ENCODE data around the gene PTPN5. TPM values are rescaled to one million over a fixed set of nuclear protein-coding genes. Genes with fewer than 3 reads are reported as not detected.

The PTPN5 gene
- total RNA-seq, 2 experiments from 2014 or later: not detected

DNA sequence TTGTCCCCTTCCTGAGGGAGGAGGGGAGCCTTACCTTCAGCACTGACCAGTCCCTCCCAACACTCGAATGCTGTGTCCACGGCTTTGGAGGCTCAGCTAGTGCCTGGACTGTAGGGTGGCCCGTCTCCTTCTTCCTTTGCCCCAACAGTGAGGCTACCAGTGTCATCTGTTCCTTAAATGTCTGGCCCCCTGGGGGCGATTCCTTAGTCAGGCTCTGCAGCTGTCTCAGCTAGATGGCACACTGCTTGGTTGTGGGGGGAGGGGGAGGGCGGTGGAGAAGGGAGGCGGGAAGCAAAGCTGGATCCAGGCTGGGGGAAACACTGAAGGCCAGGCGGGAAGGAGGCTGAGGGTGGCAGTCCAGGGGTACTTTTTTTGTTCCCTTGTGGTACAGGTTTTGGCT lies 65.6 kb downstream of the PTPN5 start, which contains the start of gene IGSF22:
Gene IGSF22 (minus strand): TSS at position 149 of the 400 bp plus-strand sequence. CDS start 1,952 bp downstream, outside the sequence.
- Mint-ChIP-seq H3K4me3 (no peak within 1 kb of the TSS), H3K4me1 (peaks cover 7% of the 10 kb centered on the region), H3K27me3 (no peaks in the 10 kb centered on the region), H3K36me3 (no peaks in the 10 kb centered on the region), H3K27ac (no peak within 1 kb of the TSS), H3K9me3 (no peaks in the 10 kb centered on the region)
- POLR2A ChIA-PET: no interaction called here
- ATAC-seq (ENCODE audit: low read depth): no peak
- DNase-seq: no peak

DNA sequence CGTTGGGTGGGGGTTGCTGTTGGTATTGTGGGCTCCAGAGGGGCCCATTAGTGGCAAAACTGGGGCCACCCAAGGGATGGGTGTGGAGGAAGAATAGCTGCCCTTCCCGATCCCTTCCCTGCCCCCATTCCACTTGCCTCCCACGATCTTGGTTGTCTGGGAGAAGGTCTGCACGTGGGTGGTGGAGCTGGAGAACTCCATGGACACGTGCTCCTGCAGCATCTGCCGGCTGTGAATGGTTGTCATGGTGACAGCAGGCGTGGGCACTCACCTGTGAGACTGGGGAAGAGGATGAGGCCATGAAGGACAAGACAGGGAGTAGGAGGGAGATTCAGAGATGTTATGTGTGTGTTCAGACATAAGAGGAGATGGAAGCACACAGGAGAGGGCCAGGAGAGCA lies 67.6 kb downstream of the PTPN5 start:
- no peak for DNase-seq
- Mint-ChIP-seq H3K9me3 (no peaks in the 10 kb centered on the region), H3K27ac (no peak overlapping the region), H3K27me3 (peaks cover 4% of the 10 kb centered on the region), H3K4me1 (peaks cover 7% of the 10 kb centered on the region), H3K36me3 (no peaks in the 10 kb centered on the region), H3K4me3 (no peak overlapping the region)
- POLR2A ChIA-PET: no interaction called here
- no peak for ATAC-seq (ENCODE audit: low read depth)

DNA sequence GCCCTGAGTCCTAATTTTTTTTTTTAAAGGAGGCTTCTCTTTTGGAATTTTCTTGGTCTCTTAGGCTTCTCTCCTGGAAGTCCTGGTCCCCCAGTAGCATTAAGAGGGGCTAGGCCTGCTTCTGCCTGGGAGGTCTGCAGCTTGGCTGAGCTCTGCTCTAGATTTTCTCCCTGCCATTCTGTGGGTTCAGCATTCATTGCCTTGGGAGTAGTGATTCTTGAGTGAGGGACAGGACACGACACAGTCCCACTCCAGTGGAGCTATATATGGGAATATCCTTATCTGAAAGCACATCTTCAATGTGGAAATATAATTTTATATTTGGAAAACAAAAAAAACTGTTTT lies 69.3 kb downstream of the PTPN5 start:
- ATAC-seq (ENCODE audit: low read depth): no peak
- Mint-ChIP-seq H3K4me3 (peak overlapping the region; percentile 93), H3K27ac (no peak overlapping the region), H3K36me3 (no peaks in the 10 kb centered on the region), H3K9me3 (no peaks in the 10 kb centered on the region), H3K4me1 (peaks cover 6% of the 10 kb centered on the region), H3K27me3 (peaks cover 6% of the 10 kb centered on the region)
- DNase-seq: no peak
- POLR2A ChIA-PET: interaction anchor here (1.6 kb wide), 1 partner anchor 196 kb away, joined by 9 read pairs; the partner anchor contains the start of gene TSG101

DNA sequence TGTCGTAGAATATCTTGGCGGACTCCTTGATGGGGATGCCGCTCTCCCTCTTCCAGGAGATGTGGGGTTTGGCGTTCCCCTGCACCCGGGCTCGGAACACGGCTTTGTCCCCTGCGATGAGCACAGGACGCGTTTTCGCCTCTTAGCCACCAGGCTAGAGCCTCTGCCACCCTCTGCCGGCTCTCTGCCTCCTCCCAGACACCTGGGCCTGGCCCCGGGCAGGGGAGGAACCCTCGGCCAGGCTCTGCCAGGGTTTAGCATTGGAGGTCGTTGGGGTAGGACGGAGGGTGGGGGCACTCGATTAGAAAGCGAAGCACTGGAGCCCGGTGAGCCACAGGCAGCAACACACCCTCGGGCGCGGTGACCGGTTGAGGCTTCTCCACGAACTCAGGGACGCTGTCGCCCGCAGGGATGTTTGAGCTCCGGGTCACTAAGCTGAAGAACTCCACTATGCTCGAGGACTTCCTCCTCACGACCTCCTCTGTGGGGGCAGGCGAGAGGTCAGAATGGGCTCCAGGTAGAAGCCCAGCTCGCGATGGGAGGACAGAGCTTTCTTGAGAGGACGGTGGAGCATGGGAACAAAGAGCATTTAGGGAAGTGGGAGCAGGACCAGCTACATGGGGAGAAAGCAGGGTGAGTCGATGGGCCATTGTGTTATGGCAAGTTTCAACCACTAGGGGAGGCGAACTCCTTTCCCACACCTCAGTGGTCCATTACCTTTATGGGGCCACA lies 69.9 kb downstream of the PTPN5 start:
- Mint-ChIP-seq H3K27ac (peak overlapping the region; percentile 69), H3K9me3 (no peaks in the 10 kb centered on the region), H3K27me3 (peaks cover 6% of the 10 kb centered on the region), H3K4me1 (peaks cover 6% of the 10 kb centered on the region), H3K36me3 (no peaks in the 10 kb centered on the region), H3K4me3 (peak overlapping the region; percentile 93)
- POLR2A ChIA-PET: interaction anchor here (0.6 to 1.6 kb wide), 2 partner anchors 195 to 308 kb away, joined by 3 to 9 read pairs; partner anchors contain the start of gene TSG101
- ATAC-seq (ENCODE audit: low read depth): peak; percentile 56
- DNase-seq: peak; percentile 62

DNA sequence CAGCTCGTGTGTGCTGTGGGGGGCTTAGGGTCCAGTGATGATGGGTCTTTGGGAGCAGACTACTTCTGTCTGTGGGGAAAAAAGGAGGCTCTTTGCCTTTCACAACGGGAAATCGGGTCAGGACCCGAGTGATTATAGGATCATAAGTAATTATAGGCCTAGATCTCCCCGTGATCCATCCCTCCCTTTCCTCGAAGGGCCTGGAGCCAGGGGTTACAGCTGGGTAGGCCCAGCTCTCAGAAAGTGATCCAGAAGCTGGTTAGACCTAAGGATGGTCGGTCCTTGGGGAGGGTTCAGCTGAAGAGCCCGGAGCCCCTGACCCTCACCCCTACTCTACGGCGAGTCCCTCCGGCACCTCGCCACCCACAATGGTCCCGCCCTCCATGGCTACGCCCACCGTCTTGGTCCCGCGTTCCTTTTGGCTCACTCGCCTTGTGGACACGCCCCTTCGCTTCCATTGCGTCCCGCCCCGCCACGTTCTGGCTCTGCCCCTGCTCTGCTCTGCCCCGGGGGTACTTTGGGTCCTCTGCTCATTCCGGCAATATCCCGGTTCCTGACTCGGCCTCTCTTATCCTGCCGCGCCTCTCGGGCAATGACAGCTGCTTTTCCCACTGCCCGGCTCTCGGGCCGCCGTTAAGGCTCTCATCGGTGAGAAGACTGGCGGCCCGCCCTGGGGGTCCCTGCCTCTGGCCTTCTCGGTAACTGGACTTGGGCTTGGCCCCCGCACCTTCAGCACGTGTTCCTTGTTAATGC lies 70.6 kb downstream of the PTPN5 start:
- H3K27me3 Mint-ChIP-seq: peaks cover 6% of the 10 kb centered on the region
- POLR2A ChIA-PET: interaction anchor here (1.6 kb wide), 1 partner anchor 194 kb away, joined by 9 read pairs; the partner anchor contains the start of gene TSG101
- no peaks in the 10 kb centered on the region for H3K36me3 Mint-ChIP-seq
- DNase-seq: peak; percentile 80
- no peak overlapping the region for H3K27ac Mint-ChIP-seq
- peak; percentile 91 for ATAC-seq (ENCODE audit: low read depth)
- H3K9me3 Mint-ChIP-seq: no peaks in the 10 kb centered on the region
- H3K4me3 Mint-ChIP-seq: peak overlapping the region; percentile 93
- H3K4me1 Mint-ChIP-seq: peaks cover 6% of the 10 kb centered on the region

DNA sequence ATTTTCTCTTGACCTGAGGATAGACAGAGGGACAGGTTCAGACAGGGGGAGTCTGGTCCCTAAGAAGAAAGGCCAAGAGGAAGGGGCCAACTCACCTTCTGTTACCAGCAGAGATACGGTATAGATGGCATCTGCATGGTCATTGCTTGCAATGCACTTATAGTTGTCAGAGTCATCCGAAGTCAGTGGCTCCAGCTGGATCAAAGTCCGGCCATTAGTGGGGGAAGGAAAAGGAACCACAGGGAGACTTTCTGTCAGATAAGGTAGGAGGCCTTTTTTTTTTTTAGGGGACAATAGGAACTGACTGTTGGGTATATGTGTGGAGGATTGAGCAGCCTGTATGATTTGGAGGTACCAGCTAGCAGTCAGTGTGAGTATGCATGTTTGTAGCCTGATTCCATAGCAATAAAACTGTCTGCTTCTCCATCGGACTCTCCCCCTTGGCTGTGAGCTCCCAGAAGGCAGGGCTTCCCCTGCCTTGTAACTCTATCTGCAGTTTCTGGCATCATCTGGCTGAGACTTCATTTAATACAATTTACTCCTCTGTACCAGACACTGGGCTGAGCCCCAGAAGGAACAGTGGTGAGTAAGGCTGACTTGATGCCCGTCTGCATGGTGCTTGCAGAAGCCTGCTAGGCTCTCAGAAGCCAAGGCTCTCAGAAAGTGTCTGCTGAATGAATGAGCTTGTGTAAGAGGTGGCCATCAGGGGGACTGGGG lies 71.3 kb downstream of the PTPN5 start:
- DNase-seq: no peak
- POLR2A ChIA-PET: interaction anchor here (1.0 kb wide), 1 partner anchor 326 kb away, joined by 3 read pairs; the partner anchor contains the start of gene LDHA
- no peaks in the 10 kb centered on the region for H3K9me3 Mint-ChIP-seq
- H3K4me3 Mint-ChIP-seq: peak overlapping the region; percentile 93
- H3K4me1 Mint-ChIP-seq: peaks cover 6% of the 10 kb centered on the region
- peaks cover 6% of the 10 kb centered on the region for H3K27me3 Mint-ChIP-seq
- ATAC-seq (ENCODE audit: low read depth): no peak
- H3K36me3 Mint-ChIP-seq: no peaks in the 10 kb centered on the region
- no peak overlapping the region for H3K27ac Mint-ChIP-seq

DNA sequence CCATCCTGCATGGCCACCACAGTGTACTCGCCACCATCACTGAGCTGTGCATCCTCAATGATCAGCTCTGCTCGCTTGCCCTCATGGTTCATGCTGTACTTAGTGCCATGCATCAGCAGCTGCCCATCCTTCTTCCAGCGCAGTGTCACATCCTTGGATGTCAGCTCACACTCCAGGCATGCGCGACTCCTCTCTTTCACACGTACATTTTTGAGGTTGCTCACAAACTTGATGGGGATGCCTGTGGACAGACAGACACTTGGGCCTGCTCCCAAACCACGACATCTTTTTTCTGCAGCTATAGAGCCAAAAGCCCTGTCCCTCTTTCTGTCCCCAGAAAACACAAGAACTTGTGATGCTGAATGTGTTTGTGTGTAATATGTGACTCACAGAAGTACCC lies 76.1 kb downstream of the PTPN5 start:
- no peaks in the 10 kb centered on the region for H3K4me1 Mint-ChIP-seq
- H3K9me3 Mint-ChIP-seq: no peaks in the 10 kb centered on the region
- no peak for DNase-seq
- no peak for ATAC-seq (ENCODE audit: low read depth)
- H3K4me3 Mint-ChIP-seq: no peak overlapping the region
- no peaks in the 10 kb centered on the region for H3K36me3 Mint-ChIP-seq
- no peak overlapping the region for H3K27ac Mint-ChIP-seq
- H3K27me3 Mint-ChIP-seq: peaks cover 6% of the 10 kb centered on the region
- POLR2A ChIA-PET: no interaction called here

DNA sequence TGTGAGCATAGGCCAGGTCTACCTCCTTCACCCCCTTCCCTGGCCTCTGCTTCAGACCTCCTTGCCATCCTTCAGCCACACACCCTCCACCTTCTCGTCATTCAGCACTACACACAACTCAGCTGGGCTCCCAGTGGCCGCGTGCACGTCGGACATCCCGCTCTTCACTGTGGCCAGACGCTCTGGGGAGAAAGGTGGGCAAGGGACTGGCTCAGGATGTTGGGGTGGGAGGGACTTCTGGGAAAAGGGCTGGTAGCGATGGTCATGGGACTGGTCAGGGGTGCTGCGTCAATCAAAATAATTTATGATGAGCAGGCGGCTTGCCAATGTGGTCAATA lies 77.2 kb downstream of the PTPN5 start:
- POLR2A ChIA-PET: no interaction called here
- ATAC-seq (ENCODE audit: low read depth): no peak
- peaks cover 3% of the 10 kb centered on the region for H3K27me3 Mint-ChIP-seq

DNA sequence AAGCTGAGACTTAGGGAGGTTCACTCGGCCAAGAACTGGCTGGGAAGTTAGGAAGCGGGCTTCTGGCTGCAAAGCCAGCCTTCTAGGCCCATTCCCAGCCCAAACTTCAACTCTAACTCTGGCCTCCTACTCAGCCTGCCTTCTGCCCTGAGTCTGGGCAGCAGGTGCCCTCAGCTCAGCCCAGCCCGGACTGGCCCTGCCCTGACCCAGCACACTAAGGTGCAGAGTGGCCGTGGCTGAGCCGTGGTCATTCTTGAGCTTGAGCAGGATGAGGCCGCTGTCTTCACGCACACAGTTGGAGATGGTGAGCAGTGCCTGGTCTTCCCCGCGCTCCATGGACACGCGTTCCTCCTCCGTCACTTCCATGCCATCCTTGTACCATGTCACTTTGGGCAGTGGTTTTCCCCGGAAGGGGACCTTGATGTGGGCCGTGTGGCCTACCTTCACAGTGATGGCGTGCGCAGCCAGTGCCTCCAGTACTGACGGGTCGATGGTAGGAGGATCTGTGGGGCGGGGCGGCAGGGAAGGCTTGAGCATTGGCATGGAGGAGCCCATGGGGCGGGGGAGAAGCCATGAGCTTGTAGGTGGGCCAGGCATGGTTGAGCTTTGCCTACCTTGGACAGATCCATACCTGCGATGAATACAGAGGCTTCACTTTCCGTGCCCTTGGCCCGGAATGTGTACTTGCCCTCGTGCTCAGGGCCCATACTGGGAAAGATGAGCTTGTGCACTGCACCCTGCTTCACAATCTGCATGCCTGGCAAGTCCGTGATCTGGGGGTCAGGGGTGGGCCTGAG lies 77.8 kb downstream of the PTPN5 start:
- no peaks in the 10 kb centered on the region for H3K9me3 Mint-ChIP-seq
- H3K4me3 Mint-ChIP-seq: no peak overlapping the region
- POLR2A ChIA-PET: no interaction called here
- no peak for DNase-seq
- H3K4me1 Mint-ChIP-seq: peaks cover 4% of the 10 kb centered on the region
- H3K27me3 Mint-ChIP-seq: peaks cover 3% of the 10 kb centered on the region
- H3K36me3 Mint-ChIP-seq: no peaks in the 10 kb centered on the region
- ATAC-seq (ENCODE audit: low read depth): no peak
- no peak overlapping the region for H3K27ac Mint-ChIP-seq

More for the DNA sequence above, 77.2 kb downstream of the PTPN5 start:
- Mint-ChIP-seq H3K4me3 (no peak overlapping the region), H3K9me3 (no peaks in the 10 kb centered on the region), H3K4me1 (peaks cover 4% of the 10 kb centered on the region), H3K27ac (no peak overlapping the region), H3K36me3 (no peaks in the 10 kb centered on the region)
- no peak for DNase-seq

DNA sequence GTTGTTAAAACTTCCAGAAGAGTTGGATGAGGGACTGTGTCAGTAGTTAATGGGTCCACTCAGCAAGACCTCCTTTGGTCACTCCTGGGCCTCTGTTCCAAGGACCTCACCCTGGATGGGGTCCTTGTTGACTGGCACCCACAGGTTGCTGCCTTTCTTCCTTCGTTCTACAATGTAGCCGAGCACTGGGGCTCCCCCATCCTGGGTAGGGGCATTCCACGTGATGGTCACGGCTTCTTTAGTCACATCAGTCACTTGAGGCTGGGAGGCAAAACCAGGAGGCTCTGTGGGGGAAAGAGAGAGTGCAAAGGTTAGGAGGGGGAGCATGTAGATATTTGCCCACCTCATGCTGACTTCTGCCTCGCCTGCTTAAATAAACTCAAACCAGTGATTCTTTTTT lies 81.1 kb downstream of the PTPN5 start:
- DNase-seq (no peak), ATAC-seq (ENCODE audit: low read depth) (no peak)
- POLR2A ChIA-PET: no interaction called here
- Mint-ChIP-seq H3K4me3 (no peak overlapping the region), H3K27ac (no peak overlapping the region), H3K27me3 (peaks cover 12% of the 10 kb centered on the region), H3K9me3 (no peaks in the 10 kb centered on the region), H3K36me3 (no peaks in the 10 kb centered on the region), H3K4me1 (peaks cover 14% of the 10 kb centered on the region)

DNA sequence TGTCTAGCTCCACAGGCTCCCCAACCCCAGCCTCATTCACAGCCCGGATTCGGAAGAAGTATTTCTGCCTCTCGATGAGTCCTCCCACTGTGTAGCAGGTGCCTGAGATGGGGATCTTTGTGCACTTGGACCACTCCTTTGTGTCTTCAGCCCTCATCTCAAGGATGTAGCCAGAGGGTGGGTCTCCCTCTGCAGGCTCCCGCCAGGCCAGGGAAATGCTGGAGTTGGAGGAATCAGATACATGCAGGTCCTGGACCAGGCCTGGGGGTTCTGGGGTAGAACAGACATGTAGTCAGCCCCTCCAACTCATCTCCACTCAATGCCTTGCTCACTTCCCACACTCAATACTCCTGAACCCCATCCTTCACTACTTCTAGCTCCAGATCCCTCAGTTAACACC lies 82.2 kb downstream of the PTPN5 start:
- H3K4me3 Mint-ChIP-seq: no peak overlapping the region
- no peak overlapping the region for H3K27ac Mint-ChIP-seq
- peaks cover 19% of the 10 kb centered on the region for H3K4me1 Mint-ChIP-seq
- POLR2A ChIA-PET: no interaction called here
- DNase-seq: no peak
- peaks cover 19% of the 10 kb centered on the region for H3K27me3 Mint-ChIP-seq
- ATAC-seq (ENCODE audit: low read depth): no peak
- H3K9me3 Mint-ChIP-seq: no peaks in the 10 kb centered on the region
- H3K36me3 Mint-ChIP-seq: peaks cover 3% of the 10 kb centered on the region

DNA sequence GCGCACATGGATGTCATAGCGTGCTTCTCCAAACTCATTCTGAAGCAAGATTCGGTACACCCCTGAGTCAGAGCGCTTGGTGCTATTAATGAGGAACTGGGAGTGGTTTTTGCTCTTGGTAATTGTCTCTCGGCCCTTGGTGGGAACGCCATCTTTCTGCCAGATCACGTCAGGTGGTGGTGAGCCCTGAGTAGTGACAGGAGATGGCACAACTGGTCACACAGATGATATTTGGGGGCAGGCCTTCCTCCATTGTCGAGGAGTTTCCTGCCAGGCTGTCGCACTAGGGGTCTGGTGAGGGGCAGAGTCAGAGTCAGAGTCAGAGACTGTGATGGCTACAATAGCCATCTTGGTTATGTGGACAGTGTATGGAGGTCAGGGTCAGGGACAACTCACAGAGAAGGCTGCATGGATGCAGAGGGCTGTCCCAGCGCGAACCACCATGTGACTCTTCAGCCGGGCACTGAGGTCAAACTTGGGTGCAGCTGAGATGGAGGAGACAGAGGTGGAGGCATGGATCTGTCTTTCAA lies 83.7 kb downstream of the PTPN5 start:
- Mint-ChIP-seq H3K4me3 (no peak overlapping the region), H3K36me3 (peaks cover 3% of the 10 kb centered on the region), H3K9me3 (no peaks in the 10 kb centered on the region), H3K27ac (no peak overlapping the region), H3K27me3 (peaks cover 19% of the 10 kb centered on the region), H3K4me1 (peaks cover 19% of the 10 kb centered on the region)
- DNase-seq (no peak), ATAC-seq (ENCODE audit: low read depth) (no peak)
- POLR2A ChIA-PET: no interaction called here

Measured in activated naive CD8-positive, alpha-beta T cell treated with anti-CD3 and anti-CD28 coated beads, Interleukin-2, amount 10 ng/mL, durations not matched to agents 7 days and 5 days (primary cell).